Lower leg skin (tissue), 4 donors: ENCODE measurements around the gene MRPL34. TPM values are rescaled to one million over a fixed set of nuclear protein-coding genes. Genes with fewer than 3 reads are reported as not detected.

Source experiments
- DNase-seq, 2 donors: peaks; one replicate each; pipeline ENCODE4 v3.0.0-alpha.2; 2019; ENCODE audit warnings: low spot score in 2 of 2
- H3K4me3 ChIP-seq: fragments of 200-600 bp; sonication (generic); 2 replicates; pipeline ENCODE4 v1.5.1; 2017; ENCODE audit warnings: mild to moderate bottlenecking, low read depth; ENCODE audit not compliant: poor library complexity, severe bottlenecking
- CTCF ChIP-seq, 3 donors: fragments of 450-650 bp; IDR thresholded peaks; one replicate each; pipeline ENCODE4 v1.5.1; 2016; ENCODE audit warnings: antibody characterized with exemption in 3 of 3, mild to moderate bottlenecking in 3 of 3, moderate library complexity in 2 of 3
- POLR2A ChIP-seq, 2 donors: fragments of 450-650 bp; IDR thresholded peaks; one replicate each; pipeline ENCODE4 v1.6.1; 2016 to 2017; ENCODE audit warnings: antibody characterized with exemption in 2 of 2, mild to moderate bottlenecking in 1 of 2, moderate library complexity in 1 of 2
- WGBS, 2 donors: methylation state at CpG; one replicate each; pipeline ENCODE4 v1.1.5; 2018; 5-methylcytosine and 5-hydroxymethylcytosine counted together
- intact Hi-C: fragments of 100-400 bp; cut with DNase I; formaldehyde crosslinking; loops from one replicate; pipeline ENCODE4 v1.15.0; 2023; ENCODE audit warnings: low total_unique reads
- total RNA-seq, 4 donors: library from RNA; depleted of rRNA; stranded (reverse); fragments of >200 nt; gene quantifications; one replicate each; pipeline ENCODE4 v1.1.0, GENCODE V29; 2016

MRPL34 gene
- total RNA-seq, 4 donors from 2014 or later = 88.4 to 228 (median 131) TPM

GRCh38 chr19:17318966-17319365, 13.3 kb downstream of the MRPL34 start:
- H3K4me3 ChIP-seq = no peak overlapping the region
- intact Hi-C loops = no loop called here
- DNase-seq = no peak
- 74 to 77% methylated on average over 6 of the region's 6 CpGs for WGBS, 2 donors
- no peak for TF ChIP-seq POLR2A (IDR thresholded peaks at IDR 0.05)
- no peak for TF ChIP-seq CTCF (IDR thresholded peaks at IDR 0.05)

- no peak overlapping the region for H3K4me3 ChIP-seq
- DNase-seq = no peak
- WGBS, 2 donors = 90 to 91% methylated on average over 40 of the region's 40 CpGs
- intact Hi-C loops = no loop called here
- TF ChIP-seq POLR2A (IDR thresholded peaks at IDR 0.05) (no peak), CTCF (IDR thresholded peaks at IDR 0.05) (no peak)
Observed at GRCh38 chr19:17319473-17320238, 14.0 kb downstream of the MRPL34 start.

- 81 to 88% methylated on average over 4 to 11 of the region's 11 CpGs for WGBS, 2 donors
- TF ChIP-seq POLR2A (IDR thresholded peaks at IDR 0.05) (no peak), CTCF (IDR thresholded peaks at IDR 0.05) (no peak)
- H3K4me3 ChIP-seq = no peak overlapping the region
- DNase-seq = no peak
- intact Hi-C loops = no loop called here
Observed at GRCh38 chr19:17320435-17320834, 14.8 kb downstream of the MRPL34 start.

- H3K4me3 ChIP-seq = no peak overlapping the region
- intact Hi-C loops = no loop called here
- WGBS, 2 donors = 83 to 84% methylated on average over 14 to 16 of the region's 19 CpGs
- DNase-seq = no peak
- TF ChIP-seq CTCF (IDR thresholded peaks at IDR 0.05) = no peak
- no peak for TF ChIP-seq POLR2A (IDR thresholded peaks at IDR 0.05)
Observed at GRCh38 chr19:17321655-17322489, 16.2 kb downstream of the MRPL34 start.

- no peak overlapping the region for H3K4me3 ChIP-seq
- WGBS, 2 donors = 58 to 67% methylated on average over 10 of the region's 10 CpGs
- intact Hi-C loops = no loop called here
- DNase-seq = no peak
- TF ChIP-seq CTCF (IDR thresholded peaks at IDR 0.05) = no peak
- no peak for TF ChIP-seq POLR2A (IDR thresholded peaks at IDR 0.05)
Observed at GRCh38 chr19:17322854-17323253, 17.2 kb downstream of the MRPL34 start.
